HepG2 (cell line): Measurements from ENCODE around the gene MNAT1. TPM values are rescaled to one million over a fixed set of nuclear protein-coding genes. Genes with fewer than 3 reads are reported as not detected.
A peak's percentile ranks its signal among the peaks of the same experiment; 100 is the strongest.

Source experiments
- ATF4 ChIP-seq, 2 experiments: fragments of 450-650 bp in 1 of 2; sonication (generic) in 1 of 2; formaldehyde crosslinking; IDR thresholded peaks; 2 replicates each; pipeline versions ENCODE4 v1.5.0 to v1.8.0; 2020 to 2022; ENCODE audit warnings: mild to moderate bottlenecking in 1 of 2, missing genetic modification reagents in 1 of 2
- CEBPB ChIP-seq: IDR thresholded peaks from 2 replicates; pipeline ENCODE4 v1.6.1; 2011; ENCODE audit warnings: low read depth, low read length, improper control_type of control experiment, borderline replicate concordance
- E2F2 ChIP-seq: sonication (generic); formaldehyde crosslinking; IDR thresholded peaks from 2 replicates; pipeline ENCODE4 v1.4.0; 2020; ENCODE audit warnings: missing genetic modification reagents, borderline replicate concordance
- FOSL2 ChIP-seq: sonication (generic); formaldehyde crosslinking; IDR thresholded peaks from 2 replicates; pipeline ENCODE4 v1.4.0; 2020; ENCODE audit warnings: missing genetic modification reagents
- GFI1 ChIP-seq: sonication (generic); formaldehyde crosslinking; IDR thresholded peaks from 2 replicates; pipeline ENCODE4 v1.5.0; 2020; ENCODE audit warnings: missing genetic modification reagents, mild to moderate bottlenecking, borderline replicate concordance
- NRL ChIP-seq: sonication (generic); formaldehyde crosslinking; IDR thresholded peaks from 2 replicates; pipeline ENCODE4 v1.5.0; 2020; ENCODE audit warnings: missing genetic modification reagents, mild to moderate bottlenecking, moderate library complexity, borderline replicate concordance
- RBM39 ChIP-seq: fragments of 200-400 bp; formaldehyde crosslinking; IDR thresholded peaks from one replicate; pipeline ENCODE4 v1.6.1; 2018; ENCODE audit warnings: antibody characterized with exemption, mild to moderate bottlenecking, low read depth, low read length; ENCODE audit not compliant: poor library complexity, severe bottlenecking
- RFXAP ChIP-seq: sonication (generic); formaldehyde crosslinking; IDR thresholded peaks from 2 replicates; pipeline ENCODE4 v1.4.0; 2020; ENCODE audit warnings: missing genetic modification reagents, borderline replicate concordance
- ZBTB33 ChIP-seq: sonication (generic); formaldehyde crosslinking; IDR thresholded peaks from 2 replicates; pipeline ENCODE4 v1.4.0; 2020; ENCODE audit warnings: missing genetic modification reagents
- ZKSCAN8 ChIP-seq: IDR thresholded peaks from 2 replicates; pipeline ENCODE4 v1.6.1; 2016; ENCODE audit warnings: borderline replicate concordance, missing genetic modification reagents, missing compliant biosample characterization
- ZNF296 ChIP-seq: sonication (generic); formaldehyde crosslinking; conservative IDR thresholded peaks from 2 replicates; pipeline ENCODE4 v1.5.0; 2020; ENCODE audit warnings: mild to moderate bottlenecking, missing genetic modification reagents
- ZNF329 ChIP-seq: sonication (generic); formaldehyde crosslinking; IDR thresholded peaks from 2 replicates; pipeline ENCODE4 v1.9.0; 2021; ENCODE audit warnings: low read depth, mild to moderate bottlenecking, missing genetic modification reagents
- ZNF747 ChIP-seq: sonication (generic); formaldehyde crosslinking; IDR thresholded peaks from 2 replicates; pipeline ENCODE4 v1.8.1; 2023; ENCODE audit warnings: missing genetic modification reagents, mild to moderate bottlenecking, borderline replicate concordance
- ZNF776 ChIP-seq: sonication (generic); formaldehyde crosslinking; IDR thresholded peaks from 2 replicates; pipeline ENCODE4 v1.4.0; 2020; ENCODE audit warnings: mild to moderate bottlenecking, missing genetic modification reagents
- ZSCAN25 ChIP-seq: sonication (generic); formaldehyde crosslinking; IDR thresholded peaks from 2 replicates; pipeline ENCODE4 v1.8.0; 2022; ENCODE audit warnings: mild to moderate bottlenecking, missing genetic modification reagents
- polyA plus RNA-seq, 8 experiments: library from polyadenylated mRNA; depleted of rRNA in 3 of 8; stranded (reverse) in 7 of 8; unstranded in 1 of 8; fragments of >200 nt; fragmentation: Illumina TruSeq in 4 of 8; extraction: Trizol in 4 of 8; gene quantifications; 2 replicates each; pipeline versions ENCODE4 v1.2.1 to v1.2.3, GENCODE V29; 2011 to 2016; ENCODE audit warnings: low read depth in 4 of 8, missing spikeins in 1 of 8, mixed read lengths in 1 of 8; ENCODE audit not compliant: insufficient read depth in 1 of 8
- total RNA-seq, 5 experiments: library from RNA; depleted of rRNA; stranded (reverse); fragments of >200 nt; fragmentation: Illumina TruSeq; extraction: Trizol; gene quantifications; 2 replicates each; pipeline ENCODE4 v1.2.3, GENCODE V29; 2016; ENCODE audit warnings: low read depth in 1 of 5
- TF ChIP-seq, protein P1 (sequence below): sonication (generic); formaldehyde crosslinking; IDR thresholded peaks from 2 replicates; pipeline ENCODE4 v1.8.1; 2023; ENCODE audit warnings: mild to moderate bottlenecking, moderate library complexity, missing genetic modification reagents
- TF ChIP-seq, protein P2 (sequence below): IDR thresholded peaks from 2 replicates; pipeline ENCODE4 v1.6.1; 2018; ENCODE audit warnings: missing genetic modification reagents
- TF ChIP-seq, protein P3 (sequence below): fragments of 450-650 bp; IDR thresholded peaks from 2 replicates; pipeline ENCODE4 v1.6.1; 2016

The MNAT1 gene
- total and polyA plus RNA-seq, 2 of the 13 experiments (the other 11 are each of a cell fraction or from before 2014, with no cell fraction given), result 49.2 to 94.8 TPM

- TF ChIP-seq ZNF329 (CRISPR knock-in tag) (0 out of 2 replicates have a peak, but pooled peaks have one; percentile 30), RBM39 (no peak), ATF4 (CRISPR knock-in tag; IDR thresholded peaks at IDR 0.05) (0 out of 4 replicates have a peak, but pooled peaks of 1 of the 2 experiments have one; percentile 13), ZNF776 (CRISPR knock-in tag) (peak; percentile 62; the same call in 1 of the 2 replicates), ZKSCAN8 (CRISPR knock-in tag) (no peak; the same call in 1 of the 2 replicates), E2F2 (CRISPR knock-in tag) (no peak), ZBTB33 (CRISPR knock-in tag) (peak; percentile 44; the same call in 1 of the 2 replicates), ZSCAN25 (CRISPR knock-in tag) (0 out of 2 replicates have a peak, but pooled peaks have one; percentile 26), FOSL2 (CRISPR knock-in tag) (peak; percentile 70), CEBPB (no peak), ZNF296 (no peak), GFI1 (CRISPR knock-in tag) (peak; percentile 70), RFXAP (no peak), ZNF747 (CRISPR knock-in tag) (peak; percentile 74; the same call in 1 of the 2 replicates), NRL (peak; percentile 87; the same call in 1 of the 2 replicates)
- TF ChIP-seq, protein P1, sequence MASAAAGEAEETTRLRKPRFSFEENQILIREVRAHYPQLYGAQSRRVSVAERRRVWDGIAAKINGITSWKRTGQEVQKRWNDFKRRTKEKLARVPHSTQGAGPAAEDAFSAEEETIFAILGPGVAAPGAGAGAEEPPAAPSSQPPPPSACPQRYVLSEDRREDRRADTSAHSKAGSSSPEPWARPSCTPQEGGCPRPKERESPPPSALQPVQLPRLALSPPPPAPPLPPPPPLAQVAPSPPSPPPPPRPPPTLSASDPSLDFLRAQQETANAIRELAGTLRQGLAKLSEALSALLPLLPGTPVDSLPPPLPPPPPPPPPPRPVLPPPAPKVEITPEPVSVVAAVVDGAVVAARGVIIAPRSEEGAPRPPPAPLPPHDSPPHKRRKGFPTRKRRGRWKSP, result peak; percentile 90
- TF ChIP-seq, protein P2, sequence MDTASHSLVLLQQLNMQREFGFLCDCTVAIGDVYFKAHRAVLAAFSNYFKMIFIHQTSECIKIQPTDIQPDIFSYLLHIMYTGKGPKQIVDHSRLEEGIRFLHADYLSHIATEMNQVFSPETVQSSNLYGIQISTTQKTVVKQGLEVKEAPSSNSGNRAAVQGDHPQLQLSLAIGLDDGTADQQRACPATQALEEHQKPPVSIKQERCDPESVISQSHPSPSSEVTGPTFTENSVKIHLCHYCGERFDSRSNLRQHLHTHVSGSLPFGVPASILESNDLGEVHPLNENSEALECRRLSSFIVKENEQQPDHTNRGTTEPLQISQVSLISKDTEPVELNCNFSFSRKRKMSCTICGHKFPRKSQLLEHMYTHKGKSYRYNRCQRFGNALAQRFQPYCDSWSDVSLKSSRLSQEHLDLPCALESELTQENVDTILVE, result peak; percentile 45; the same call in 1 of the 2 replicates
- TF ChIP-seq, protein P3, sequence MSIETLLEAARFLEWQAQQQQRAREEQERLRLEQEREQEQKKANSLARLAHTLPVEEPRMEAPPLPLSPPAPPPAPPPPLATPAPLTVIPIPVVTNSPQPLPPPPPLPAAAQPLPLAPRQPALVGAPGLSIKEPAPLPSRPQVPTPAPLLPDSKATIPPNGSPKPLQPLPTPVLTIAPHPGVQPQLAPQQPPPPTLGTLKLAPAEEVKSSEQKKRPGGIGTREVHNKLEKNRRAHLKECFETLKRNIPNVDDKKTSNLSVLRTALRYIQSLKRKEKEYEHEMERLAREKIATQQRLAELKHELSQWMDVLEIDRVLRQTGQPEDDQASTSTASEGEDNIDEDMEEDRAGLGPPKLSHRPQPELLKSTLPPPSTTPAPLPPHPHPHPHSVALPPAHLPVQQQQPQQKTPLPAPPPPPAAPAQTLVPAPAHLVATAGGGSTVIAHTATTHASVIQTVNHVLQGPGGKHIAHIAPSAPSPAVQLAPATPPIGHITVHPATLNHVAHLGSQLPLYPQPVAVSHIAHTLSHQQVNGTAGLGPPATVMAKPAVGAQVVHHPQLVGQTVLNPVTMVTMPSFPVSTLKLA, result peak; percentile 49; the same call in 1 of the 2 replicates
Observed at GRCh38 chr14:60980811-60981632, 246.5 kb downstream of the MNAT1 start, which contains the start of the genes SLC38A6 and TRMT5 (continued).
